ENCODE results near the gene ST6GALNAC1. TPM values are rescaled to one million over a fixed set of nuclear protein-coding genes. Genes with fewer than 3 reads are reported as not detected.

ST6GALNAC1 gene
- total and polyA plus RNA-seq, 2 of the 8 experiments (the other 6 are each of a cell fraction or from before 2014, with no cell fraction given), result not detected

GRCh38 chr17:76681222-76682137 is 37.9 kb upstream of the ST6GALNAC1 start (continued):
- TF ChIP-seq CEBPB (IDR thresholded peaks at IDR 0.05; ENCODE audit: low read depth, low read length) (no peak), CHD2 (IDR thresholded peaks at IDR 0.05; ENCODE audit: low read length) (no peak), RXRA (IDR thresholded peaks at IDR 0.05; ENCODE audit: insufficient read depth, low read depth, low read length) (no peak), KDM4A (IDR thresholded peaks at IDR 0.05; ENCODE audit: low read depth, low read length, severe bottlenecking) (no peak), MAFK (IDR thresholded peaks at IDR 0.05; ENCODE audit: low read depth, low read length) (no peak), CBX5 (IDR thresholded peaks at IDR 0.05; ENCODE audit: low read depth, low read length) (no peak), SIRT6 (IDR thresholded peaks at IDR 0.05; ENCODE audit: low read length) (no peak), BCL11A (IDR thresholded peaks at IDR 0.05; ENCODE audit: low read depth in 2 of 2, low read length in 2 of 2) (no peak), CBX8 (IDR thresholded peaks at IDR 0.05; ENCODE audit: borderline replicate concordance, low read depth, low read length) (no peak), GTF2F1 (IDR thresholded peaks at IDR 0.05; ENCODE audit: borderline replicate concordance, low read depth, low read length) (no peak), POU5F1 (IDR thresholded peaks at IDR 0.05; ENCODE audit: low read depth, low read length) (no peak), BACH1 (IDR thresholded peaks at IDR 0.05; ENCODE audit: low read length) (no peak), RFX5 (IDR thresholded peaks at IDR 0.05; ENCODE audit: borderline replicate concordance, low read depth, low read length) (no peak), CREB1 (IDR thresholded peaks at IDR 0.05) (peak; percentile 48; the same call in 1 of the 2 replicates), TCF12 (IDR thresholded peaks at IDR 0.05; ENCODE audit: low read depth, low read length) (no peak), CTCF (IDR thresholded peaks at IDR 0.05; ENCODE audit: control extremely low read depth in 1 of 3, insufficient read depth in 1 of 3, low read depth in 1 of 3, low read length in 3 of 3) (peak; percentile 92 to 95 (median 94)), SIX5 (IDR thresholded peaks at IDR 0.05; ENCODE audit: low read depth, low read length) (no peak), BRCA1 (IDR thresholded peaks at IDR 0.05; ENCODE audit: low read depth, low read length) (no peak), SP1 (IDR thresholded peaks at IDR 0.05; ENCODE audit: low read depth, low read length) (peak; percentile 35; the same call in 1 of the 2 replicates), SUZ12 (IDR thresholded peaks at IDR 0.05; ENCODE audit: low read length) (no peak), SP2 (IDR thresholded peaks at IDR 0.05; ENCODE audit: low read length) (no peak), NANOG (IDR thresholded peaks at IDR 0.05; ENCODE audit: insufficient read depth, low read depth, low read length, poor library complexity, severe bottlenecking) (no peak)
